Measurements from ENCODE around the gene CCDC152. TPM values are rescaled to one million over a fixed set of nuclear protein-coding genes. Genes with fewer than 3 reads are reported as not detected.
A peak's percentile ranks its signal among the peaks of the same experiment; 100 is the strongest.
"Not testable (repeated sequence)": the region's sequence is repeated elsewhere in the genome, so short reads cannot be mapped to it uniquely, and the experiment has no call there.

CCDC152 gene
- total RNA-seq, 1 experiment from 2014 or later, result 2.9 TPM

DNA sequence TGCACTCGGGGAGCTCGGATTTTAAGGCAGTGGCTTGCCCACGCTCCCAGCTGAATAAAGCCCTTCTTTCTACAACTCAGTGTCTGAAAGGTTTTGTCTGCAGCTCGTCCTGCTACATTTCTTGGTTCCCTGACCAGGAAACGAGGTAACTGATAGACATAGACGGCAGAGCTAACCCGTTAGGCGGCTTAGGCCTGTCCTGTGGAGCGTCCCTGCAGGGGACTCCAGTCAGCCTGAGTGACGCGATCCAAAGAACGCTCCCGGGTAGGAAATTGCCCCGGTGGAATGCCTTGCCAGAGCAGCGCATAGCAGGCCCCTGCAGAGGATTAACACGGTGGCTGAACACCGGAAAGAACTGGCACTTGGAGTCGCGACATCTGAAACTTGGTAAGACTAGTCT, 56.9 kb downstream of the CCDC152 start:
- Histone ChIP-seq H3K36me3 (replicated peaks; ENCODE audit: control insufficient read depth, insufficient read depth, low read length) (no peaks in the 10 kb centered on the region), H3K27me3 (ENCODE audit: control insufficient read depth, insufficient read depth, low read length) (no peaks in the 10 kb centered on the region), H3K4me3 (ENCODE audit: insufficient read depth, low read depth, low read length) (no peak overlapping the region)
- peak; percentile 40 for DNase-seq

DNA sequence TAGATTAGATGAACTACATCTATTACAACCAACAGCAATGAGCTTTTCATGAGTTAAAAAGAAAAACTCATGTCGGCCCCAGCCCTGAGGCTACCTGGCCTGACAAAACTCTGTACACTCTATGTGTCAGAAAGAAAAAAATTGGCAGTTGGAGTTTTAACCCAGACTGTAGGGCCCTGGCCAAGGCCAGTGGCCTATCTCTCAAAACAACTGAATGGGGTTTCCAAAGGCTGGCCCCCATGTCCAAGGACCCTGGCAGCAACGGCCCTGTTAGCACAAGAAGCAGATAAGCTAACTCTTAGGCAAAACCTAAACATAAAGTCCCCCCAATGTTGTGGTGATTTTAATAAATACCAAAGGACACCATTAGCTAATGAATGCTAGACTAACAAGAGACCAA, 59.9 kb downstream of the CCDC152 start:
- not testable (repeated sequence) for H3K27me3 ChIP-seq (ENCODE audit: control insufficient read depth, insufficient read depth, low read length); DNase-seq

DNA sequence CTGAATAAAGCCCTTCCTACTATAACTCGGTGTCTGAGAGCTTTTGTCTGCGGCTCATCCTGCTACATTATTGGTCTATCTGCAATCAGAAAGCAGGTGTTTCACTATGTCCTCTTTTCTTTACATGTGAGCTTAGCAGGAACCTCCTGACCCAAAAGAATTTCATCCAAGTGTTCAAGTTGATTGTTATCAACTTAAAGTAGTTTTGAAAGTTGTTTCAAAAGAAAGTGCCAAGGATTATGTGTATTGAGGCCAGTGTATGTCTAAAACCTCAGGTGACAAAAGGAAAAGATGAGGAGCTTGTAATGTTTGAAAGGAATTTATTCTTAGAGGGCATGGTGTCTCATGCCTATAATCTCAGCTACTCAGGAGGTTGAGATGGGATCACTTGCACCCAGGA, 63.1 kb downstream of the CCDC152 start:
- Histone ChIP-seq H3K36me3 (replicated peaks; ENCODE audit: control insufficient read depth, insufficient read depth, low read length) (no peaks in the 10 kb centered on the region), H3K4me3 (ENCODE audit: insufficient read depth, low read depth, low read length) (no peak overlapping the region), H3K27me3 (ENCODE audit: control insufficient read depth, insufficient read depth, low read length) (no peaks in the 10 kb centered on the region)
- DNase-seq, result no peak

More for the DNA sequence above, 59.9 kb downstream of the CCDC152 start:
- not testable (repeated sequence) for H3K36me3 ChIP-seq (replicated peaks; ENCODE audit: control insufficient read depth, insufficient read depth, low read length); H3K4me3 ChIP-seq (ENCODE audit: insufficient read depth, low read depth, low read length)

DNA sequence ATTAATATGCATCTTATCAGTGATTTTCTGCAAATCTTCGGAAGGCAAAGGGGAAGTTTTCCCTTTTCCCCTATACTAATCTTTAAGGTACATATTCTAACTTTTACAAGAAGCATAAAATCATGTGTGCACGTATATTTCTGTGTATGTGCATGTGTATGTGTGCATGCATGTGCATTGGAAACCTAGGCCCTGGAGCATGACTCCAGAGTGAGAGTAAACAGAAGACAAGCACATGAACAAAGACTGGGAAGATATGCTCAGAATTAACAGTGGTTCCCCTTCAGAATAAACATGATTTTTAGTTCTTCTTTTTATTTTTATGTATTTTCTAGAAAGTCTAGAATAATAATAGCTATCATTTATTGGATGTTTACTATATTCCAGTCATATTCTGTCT, 65.9 kb downstream of the CCDC152 start:
- no peak for DNase-seq
- Histone ChIP-seq H3K36me3 (replicated peaks; ENCODE audit: control insufficient read depth, insufficient read depth, low read length) (no peaks in the 10 kb centered on the region), H3K4me3 (ENCODE audit: insufficient read depth, low read depth, low read length) (no peak overlapping the region), H3K27me3 (ENCODE audit: control insufficient read depth, insufficient read depth, low read length) (no peaks in the 10 kb centered on the region)

- no peaks in the 10 kb centered on the region for H3K27me3 ChIP-seq (ENCODE audit: control insufficient read depth, insufficient read depth, low read length)
- no peak overlapping the region for H3K4me3 ChIP-seq (ENCODE audit: insufficient read depth, low read depth, low read length)
- H3K36me3 ChIP-seq (replicated peaks; ENCODE audit: control insufficient read depth, insufficient read depth, low read length), result no peaks in the 10 kb centered on the region
- DNase-seq, result no peak
Observed at GRCh38 chr5:42824347-42824976, 67.8 kb downstream of the CCDC152 start.

DNA sequence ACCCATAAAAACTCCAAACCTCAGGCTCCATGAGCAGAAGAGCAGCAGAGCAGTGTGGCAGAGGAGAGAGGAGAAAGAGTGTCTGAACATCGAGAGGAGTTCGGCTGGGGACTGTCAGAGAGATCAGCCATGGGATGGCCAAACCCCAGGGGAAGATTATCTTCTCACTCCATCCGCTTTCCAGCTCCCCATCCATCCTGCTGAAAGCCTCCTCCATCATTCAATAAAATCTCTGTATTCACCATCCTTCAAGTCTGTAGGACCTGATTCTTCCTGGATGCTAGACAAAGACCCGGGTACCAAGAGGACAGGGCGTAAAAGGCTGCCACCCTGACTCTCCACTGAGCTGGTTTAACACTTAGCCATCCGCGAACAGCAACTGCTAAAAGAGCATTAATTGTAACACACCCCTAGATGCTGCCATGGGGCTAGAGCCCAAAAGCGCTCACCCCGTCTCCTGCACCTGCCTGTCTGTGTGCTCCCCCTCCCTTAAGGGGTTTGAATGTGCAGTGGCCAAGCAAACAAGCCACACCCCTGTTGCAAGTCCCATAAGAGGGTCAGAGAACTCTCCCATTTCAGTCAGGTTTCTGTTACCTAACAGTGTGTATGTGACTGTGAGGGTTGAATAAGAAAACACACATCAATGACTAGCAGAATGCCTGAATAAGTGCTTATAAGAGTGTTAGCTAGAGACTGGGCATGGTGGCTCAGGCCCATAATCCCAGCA, 69.0 kb downstream of the CCDC152 start:
- no peak for DNase-seq
- H3K4me3 ChIP-seq (ENCODE audit: insufficient read depth, low read depth, low read length), result no peak overlapping the region
- H3K27me3 ChIP-seq (ENCODE audit: control insufficient read depth, insufficient read depth, low read length), result no peaks in the 10 kb centered on the region
- H3K36me3 ChIP-seq (replicated peaks; ENCODE audit: control insufficient read depth, insufficient read depth, low read length), result no peaks in the 10 kb centered on the region

- no peaks in the 10 kb centered on the region for H3K27me3 ChIP-seq (ENCODE audit: control insufficient read depth, insufficient read depth, low read length)
- DNase-seq, result no peak
- H3K4me3 ChIP-seq (ENCODE audit: insufficient read depth, low read depth, low read length), result no peak overlapping the region
- H3K36me3 ChIP-seq (replicated peaks; ENCODE audit: control insufficient read depth, insufficient read depth, low read length), result no peaks in the 10 kb centered on the region
Observed at GRCh38 chr5:42826757-42827515, 70.3 kb downstream of the CCDC152 start.

GRCh38 chr5:42828671-42829070, 72.1 kb downstream of the CCDC152 start:
- Histone ChIP-seq H3K27me3 (ENCODE audit: control insufficient read depth, insufficient read depth, low read length) (no peaks in the 10 kb centered on the region), H3K4me3 (ENCODE audit: insufficient read depth, low read depth, low read length) (no peak overlapping the region)
- DNase-seq, result no peak

DNA sequence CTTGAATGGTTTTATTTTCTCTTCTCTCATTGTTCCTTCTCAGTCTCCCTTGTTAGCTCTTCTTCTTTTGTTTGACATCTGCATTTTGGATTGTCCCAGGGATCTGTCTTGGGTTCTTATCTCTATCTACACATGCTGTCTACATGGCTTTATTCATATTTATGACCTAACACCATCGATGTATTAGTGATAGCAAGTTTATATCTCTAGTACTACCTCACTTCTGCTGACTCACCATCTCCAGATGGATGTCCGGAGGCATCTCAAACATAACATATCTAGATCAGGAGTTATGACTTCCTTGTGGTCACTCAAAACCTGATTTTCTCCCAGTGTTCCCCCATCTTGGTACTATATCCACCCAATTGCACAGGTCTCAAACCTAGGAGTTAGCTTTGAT, 74.3 kb downstream of the CCDC152 start:
- Histone ChIP-seq H3K4me3 (ENCODE audit: insufficient read depth, low read depth, low read length) (no peak overlapping the region), H3K27me3 (ENCODE audit: control insufficient read depth, insufficient read depth, low read length) (no peaks in the 10 kb centered on the region), H3K36me3 (replicated peaks; ENCODE audit: control insufficient read depth, insufficient read depth, low read length) (no peaks in the 10 kb centered on the region)
- DNase-seq, result no peak

More at GRCh38 chr5:42828671-42829070, 72.1 kb downstream of the CCDC152 start:
- H3K36me3 ChIP-seq (replicated peaks; ENCODE audit: control insufficient read depth, insufficient read depth, low read length), result no peaks in the 10 kb centered on the region

GRCh38 chr5:42832060-42832459, 75.4 kb downstream of the CCDC152 start:
- Histone ChIP-seq H3K36me3 (replicated peaks; ENCODE audit: control insufficient read depth, insufficient read depth, low read length) (no peaks in the 10 kb centered on the region), H3K4me3 (ENCODE audit: insufficient read depth, low read depth, low read length) (no peak overlapping the region), H3K27me3 (ENCODE audit: control insufficient read depth, insufficient read depth, low read length) (no peaks in the 10 kb centered on the region)
- DNase-seq, result no peak

DNA sequence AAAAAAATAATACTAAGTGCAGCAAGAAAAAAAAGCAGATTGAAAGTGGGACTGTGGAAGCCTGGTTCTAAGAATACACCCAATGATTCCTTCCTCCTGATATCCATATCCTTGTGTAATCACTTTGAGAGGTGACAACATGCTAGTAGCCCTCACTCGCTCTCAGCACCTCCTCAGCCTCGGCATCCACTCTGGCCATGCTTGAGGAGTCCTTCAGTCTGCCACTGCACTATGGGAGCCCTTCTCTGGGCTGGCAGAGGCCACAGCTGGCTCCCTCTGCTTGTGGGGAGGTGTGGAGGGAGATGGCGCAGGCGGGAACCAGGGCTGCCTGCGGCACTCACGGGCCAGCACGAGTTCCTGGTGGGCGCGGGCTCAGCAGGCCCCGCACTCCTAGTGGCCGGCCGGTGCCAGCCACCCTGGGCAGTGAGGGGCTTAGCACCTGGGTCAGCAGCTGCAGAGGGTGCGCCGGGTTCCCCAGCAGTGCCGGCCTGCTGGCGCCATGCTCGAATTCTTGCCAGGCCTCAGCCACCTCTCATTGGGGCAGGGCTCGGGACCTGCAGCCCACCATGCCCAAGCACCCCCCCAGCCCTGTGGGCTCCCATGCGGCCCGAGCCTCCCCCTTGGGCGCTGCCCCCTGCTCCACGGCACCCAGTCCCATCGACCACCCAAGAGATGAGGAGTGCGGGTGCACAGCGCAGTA, 79.6 kb downstream of the CCDC152 start:
- no peaks in the 10 kb centered on the region for H3K27me3 ChIP-seq (ENCODE audit: control insufficient read depth, insufficient read depth, low read length)
- no peaks in the 10 kb centered on the region for H3K36me3 ChIP-seq (replicated peaks; ENCODE audit: control insufficient read depth, insufficient read depth, low read length)
- no peak overlapping the region for H3K4me3 ChIP-seq (ENCODE audit: insufficient read depth, low read depth, low read length)
- no peak for DNase-seq

DNA sequence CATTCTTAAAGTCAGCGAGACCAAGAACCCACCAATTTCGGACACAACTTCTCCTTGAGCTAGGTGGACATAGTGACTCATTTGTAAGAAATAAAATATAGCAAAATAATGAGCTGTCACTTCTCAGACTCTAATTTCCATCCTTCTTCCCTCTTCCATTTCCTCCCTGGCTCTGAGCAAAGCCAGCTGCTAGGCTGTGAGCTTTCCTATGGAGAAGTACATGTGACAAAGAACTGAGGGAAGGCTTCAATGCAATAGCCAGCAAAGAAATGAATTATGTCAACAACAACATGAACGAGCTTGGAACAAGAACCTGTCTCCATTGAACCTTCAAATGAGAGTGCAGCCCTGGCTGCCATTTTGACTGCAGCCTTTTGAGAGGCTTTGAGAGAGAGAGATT, 81.0 kb downstream of the CCDC152 start:
- no peak overlapping the region for H3K4me3 ChIP-seq (ENCODE audit: insufficient read depth, low read depth, low read length)
- no peaks in the 10 kb centered on the region for H3K36me3 ChIP-seq (replicated peaks; ENCODE audit: control insufficient read depth, insufficient read depth, low read length)
- DNase-seq, result no peak

DNA sequence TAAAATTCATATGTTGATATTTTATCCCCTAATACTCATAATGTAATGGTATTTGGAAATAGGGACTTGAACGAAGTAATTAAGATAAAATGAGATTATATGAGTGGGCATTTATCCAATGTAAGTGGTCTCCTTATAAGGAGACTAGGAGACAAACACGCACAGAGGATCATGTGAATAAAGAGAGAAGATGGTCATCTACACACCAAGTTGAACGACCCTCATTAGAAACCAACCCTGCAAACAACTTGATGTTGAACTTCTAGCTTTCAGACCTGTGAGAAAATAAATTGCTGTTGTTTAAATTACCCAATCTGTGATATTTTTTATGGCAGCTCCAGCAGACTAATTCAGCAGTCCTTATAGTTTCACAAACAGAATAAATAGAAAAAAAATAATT, 82.6 kb downstream of the CCDC152 start:
- Histone ChIP-seq H3K36me3 (replicated peaks; ENCODE audit: control insufficient read depth, insufficient read depth, low read length) (no peaks in the 10 kb centered on the region), H3K27me3 (ENCODE audit: control insufficient read depth, insufficient read depth, low read length) (no peaks in the 10 kb centered on the region), H3K4me3 (ENCODE audit: insufficient read depth, low read depth, low read length) (no peak overlapping the region)
- DNase-seq, result no peak

More for the DNA sequence above, 81.0 kb downstream of the CCDC152 start:
- H3K27me3 ChIP-seq (ENCODE audit: control insufficient read depth, insufficient read depth, low read length), result no peaks in the 10 kb centered on the region

DNA sequence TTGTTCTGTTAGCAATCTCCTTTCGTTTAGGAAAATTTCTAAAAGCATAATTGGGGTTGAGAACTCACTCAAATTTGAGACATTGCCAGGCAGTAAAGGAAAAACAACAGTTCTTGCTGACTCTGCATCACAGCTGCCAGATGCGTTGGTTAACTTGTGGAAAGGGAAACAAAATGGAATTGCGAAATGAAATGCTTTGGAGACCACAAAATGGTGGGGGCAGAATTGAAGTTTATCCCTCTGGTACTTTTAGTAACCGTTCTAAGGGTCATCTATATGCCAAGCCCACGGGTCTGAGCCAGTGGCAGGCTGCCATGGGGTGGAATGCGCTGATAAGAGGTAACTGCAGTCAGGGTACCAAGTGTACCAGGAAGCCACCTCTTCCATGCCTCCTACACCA, 83.7 kb downstream of the CCDC152 start:
- Histone ChIP-seq H3K36me3 (replicated peaks; ENCODE audit: control insufficient read depth, insufficient read depth, low read length) (no peaks in the 10 kb centered on the region), H3K4me3 (ENCODE audit: insufficient read depth, low read depth, low read length) (no peak overlapping the region), H3K27me3 (ENCODE audit: control insufficient read depth, insufficient read depth, low read length) (no peaks in the 10 kb centered on the region)
- DNase-seq, result no peak
